ENCODE results near the gene SUFU. TPM values are rescaled to one million over a fixed set of nuclear protein-coding genes. Genes with fewer than 3 reads are reported as not detected.
A peak's percentile ranks its signal among the peaks of the same experiment; 100 is the strongest.

Gene SUFU
- total RNA-seq, 2 donors from 2014 or later = 3.1 to 6.6 TPM

- Histone ChIP-seq H3K36me3 (replicated peaks in 1 of 2; ENCODE audit: insufficient read depth in 1 of 2, low read depth in 2 of 2) (no peaks in the 10 kb centered on the region), H3K4me3 (no peak overlapping the region), H3K4me1 (peaks cover 16% of the 10 kb centered on the region), H3K27me3 (no peaks in the 10 kb centered on the region), H3K27ac (no peak overlapping the region), H3K9me3 (no peaks in the 10 kb centered on the region)
- 78 to 85% methylated on average over 4 of the region's 4 CpGs for WGBS, 2 donors
- intact Hi-C loops (cut with DNase I) = no loop called here
- no peak for DNase-seq
- no peak for TF ChIP-seq CTCF (IDR thresholded peaks at IDR 0.05)
- TF ChIP-seq POLR2A (IDR thresholded peaks at IDR 0.05) = no peak
- no peak for ATAC-seq
Observed at GRCh38 chr10:102458656-102459055, 45.1 kb upstream of the SUFU start.

- no peaks in the 10 kb centered on the region for H3K9me3 ChIP-seq
- no peaks in the 10 kb centered on the region for H3K36me3 ChIP-seq (replicated peaks in 1 of 2; ENCODE audit: insufficient read depth in 1 of 2, low read depth in 2 of 2)
- peak overlapping the region in 3 of 4 donors; percentile 28 to 53 (median 31) for H3K27ac ChIP-seq
- H3K27me3 ChIP-seq = no peaks in the 10 kb centered on the region
- peaks cover 16% of the 10 kb centered on the region for H3K4me1 ChIP-seq
- no peak overlapping the region for H3K4me3 ChIP-seq
- intact Hi-C loops (cut with DNase I) = no loop called here
- TF ChIP-seq POLR2A (IDR thresholded peaks at IDR 0.05) (no peak), CTCF (IDR thresholded peaks at IDR 0.05) (no peak)
- WGBS, 2 donors = 11 to 17% methylated on average over 5 to 8 of the region's 8 CpGs
- DNase-seq = peak in 1 of 4 donors; percentile 27
- peak; percentile 23 for ATAC-seq
Observed at GRCh38 chr10:102460836-102461186, 43.0 kb upstream of the SUFU start.

- TF ChIP-seq CTCF (IDR thresholded peaks at IDR 0.05) = no peak
- peak; percentile 44 to 81 (median 77) for TF ChIP-seq POLR2A (IDR thresholded peaks at IDR 0.05)
- Histone ChIP-seq H3K27me3 (no peaks in the 10 kb centered on the region), H3K4me3 (peak overlapping the region in 1 of 2 donors; percentile 30), H3K27ac (peak overlapping the region in 3 of 4 donors; percentile 28 to 53 (median 31)), H3K4me1 (peaks cover 16% of the 10 kb centered on the region), H3K9me3 (no peaks in the 10 kb centered on the region), H3K36me3 (replicated peaks in 1 of 2; ENCODE audit: insufficient read depth in 1 of 2, low read depth in 2 of 2) (no peaks in the 10 kb centered on the region)
- intact Hi-C loops (cut with DNase I) = no loop called here
- ATAC-seq (peak; percentile 99), DNase-seq (peak; percentile 97 to 98 (median 98))
- 1 to 2% methylated on average over 20 to 54 of the region's 54 CpGs for WGBS, 2 donors
Observed at GRCh38 chr10:102461187-102462054, 42.4 kb upstream of the SUFU start.

GRCh38 chr10:102462512-102463054, 41.2 kb upstream of the SUFU start:
- TF ChIP-seq CTCF (IDR thresholded peaks at IDR 0.05) (no peak), POLR2A (IDR thresholded peaks at IDR 0.05) (no peak)
- Histone ChIP-seq H3K27ac (no peak overlapping the region), H3K4me3 (no peak overlapping the region), H3K9me3 (no peaks in the 10 kb centered on the region), H3K4me1 (peaks cover 16% of the 10 kb centered on the region), H3K27me3 (no peaks in the 10 kb centered on the region), H3K36me3 (replicated peaks in 1 of 2; ENCODE audit: insufficient read depth in 1 of 2, low read depth in 2 of 2) (no peaks in the 10 kb centered on the region)
- no peak for ATAC-seq
- no peak for DNase-seq
- intact Hi-C loops (cut with DNase I) = no loop called here
- 70 to 73% methylated on average over 6 of the region's 6 CpGs for WGBS, 2 donors
